ENCODE results near the gene HACL1. TPM values are rescaled to one million over a fixed set of nuclear protein-coding genes. Genes with fewer than 3 reads are reported as not detected.
"Not testable (repeated sequence)": the region's sequence is repeated elsewhere in the genome, so short reads cannot be mapped to it uniquely, and the experiment has no call there.

Gene HACL1
- total and polyA plus RNA-seq, 5 donors from 2014 or later: 35.8 to 44.8 (median 36.0) TPM

GRCh38 chr3:15623535-15624440 is 22.4 kb upstream of the HACL1 start:
- Histone ChIP-seq H3K4me1 (ENCODE audit: control insufficient read depth, insufficient read depth, low read length, poor library complexity, severe bottlenecking) (peaks cover 18% of the 10 kb centered on the region), H3K27ac (ENCODE audit: insufficient read depth, low read length, poor library complexity, severe bottlenecking) (peak overlapping the region; percentile 72), H3K9me3 (ENCODE audit: control insufficient read depth in 2 of 2, low read length in 2 of 2) (peaks cover 16 to 23% of the 10 kb centered on the region in 2 experiments), H3K27me3 (ENCODE audit: control insufficient read depth, insufficient read depth, low read length) (no peaks in the 10 kb centered on the region), H3K36me3 (ENCODE audit: control insufficient read depth, insufficient read depth, low read length) (no peaks in the 10 kb centered on the region), H3K4me3 (ENCODE audit: low read depth, low read length) (peak overlapping the region; percentile 88)
- peak overlapping the region; percentile 79 to 95 (median 84) for H3K4me3 Mint-ChIP-seq
- peak overlapping the region; percentile 91 to 98 (median 92) for H3K27ac Mint-ChIP-seq
- peaks cover 7 to 41% (median 14%) of the 10 kb centered on the region in 7 donors for H3K9me3 Mint-ChIP-seq
- no peaks in the 10 kb centered on the region for H3K27me3 Mint-ChIP-seq
- ATAC-seq (ENCODE audit: low read depth in 2 of 2) (peak; percentile 71 to 79), DNase-seq (peak in 2 of 3 donors; percentile 46 to 50)
- peaks cover 27 to 45% (median 37%) of the 10 kb centered on the region in 4 donors for H3K4me1 Mint-ChIP-seq
- peaks cover 44% of the 10 kb centered on the region for H3K36me3 Mint-ChIP-seq

- not testable (repeated sequence) for H3K27me3 ChIP-seq (ENCODE audit: control insufficient read depth, insufficient read depth, low read length); H3K27ac ChIP-seq (ENCODE audit: insufficient read depth, low read length, poor library complexity, severe bottlenecking); ATAC-seq (ENCODE audit: low read depth in 2 of 2); H3K4me3 ChIP-seq (ENCODE audit: low read depth, low read length); DNase-seq; H3K36me3 ChIP-seq (ENCODE audit: control insufficient read depth, insufficient read depth, low read length); H3K27ac Mint-ChIP-seq; H3K27me3 Mint-ChIP-seq
- H3K9me3 ChIP-seq (ENCODE audit: control insufficient read depth in 2 of 2, low read length in 2 of 2): peaks cover 16 to 23% of the 10 kb centered on the region in 2 experiments
- peaks cover 27 to 37% (median 31%) of the 10 kb centered on the region in 4 donors for H3K4me1 Mint-ChIP-seq
- peaks cover 7 to 41% (median 15%) of the 10 kb centered on the region in 7 donors for H3K9me3 Mint-ChIP-seq
- peaks cover 55% of the 10 kb centered on the region for H3K36me3 Mint-ChIP-seq
- peak overlapping the region in 1 of 4 donors; percentile 39 for H3K4me3 Mint-ChIP-seq
- peaks cover 13% of the 10 kb centered on the region for H3K4me1 ChIP-seq (ENCODE audit: control insufficient read depth, insufficient read depth, low read length, poor library complexity, severe bottlenecking)
Measured at GRCh38 chr3:15619659-15620464, 18.5 kb upstream of the HACL1 start.

- no peak overlapping the region for H3K4me3 ChIP-seq (ENCODE audit: low read depth, low read length)
- no peak overlapping the region for H3K27ac ChIP-seq (ENCODE audit: insufficient read depth, low read length, poor library complexity, severe bottlenecking)
- H3K4me1 ChIP-seq (ENCODE audit: control insufficient read depth, insufficient read depth, low read length, poor library complexity, severe bottlenecking): no peaks in the 10 kb centered on the region
- Mint-ChIP-seq H3K9me3 (peaks cover 1 to 20% (median 8%) of the 10 kb centered on the region in 7 donors), H3K36me3 (peaks cover 43% of the 10 kb centered on the region), H3K4me1 (peaks cover 10 to 28% (median 17%) of the 10 kb centered on the region in 4 donors), H3K27me3 (no peaks in the 10 kb centered on the region), H3K27ac (peak overlapping the region in 1 of 3 donors; percentile 93), H3K4me3 (no peak overlapping the region)
- H3K27me3 ChIP-seq (ENCODE audit: control insufficient read depth, insufficient read depth, low read length): no peaks in the 10 kb centered on the region
- ATAC-seq (ENCODE audit: low read depth in 2 of 2) (no peak), DNase-seq (no peak)
- H3K36me3 ChIP-seq (ENCODE audit: control insufficient read depth, insufficient read depth, low read length): no peaks in the 10 kb centered on the region
- peaks cover 12 to 17% of the 10 kb centered on the region in 2 experiments for H3K9me3 ChIP-seq (ENCODE audit: control insufficient read depth in 2 of 2, low read length in 2 of 2)
Measured at GRCh38 chr3:15616053-15616452, 14.7 kb upstream of the HACL1 start.

- Mint-ChIP-seq H3K4me3 (no peak overlapping the region), H3K27ac (no peak overlapping the region), H3K4me1 (peaks cover 10 to 28% (median 16%) of the 10 kb centered on the region in 4 donors), H3K27me3 (no peaks in the 10 kb centered on the region), H3K36me3 (peaks cover 33% of the 10 kb centered on the region), H3K9me3 (peaks cover 0 to 11% (median 8%) of the 10 kb centered on the region in 7 donors)
- peaks cover 7 to 8% of the 10 kb centered on the region in 2 experiments for H3K9me3 ChIP-seq (ENCODE audit: control insufficient read depth in 2 of 2, low read length in 2 of 2)
- no peaks in the 10 kb centered on the region for H3K36me3 ChIP-seq (ENCODE audit: control insufficient read depth, insufficient read depth, low read length)
- DNase-seq (no peak), ATAC-seq (ENCODE audit: low read depth in 2 of 2) (no peak)
- no peaks in the 10 kb centered on the region for H3K4me1 ChIP-seq (ENCODE audit: control insufficient read depth, insufficient read depth, low read length, poor library complexity, severe bottlenecking)
- no peak overlapping the region for H3K4me3 ChIP-seq (ENCODE audit: low read depth, low read length)
- no peaks in the 10 kb centered on the region for H3K27me3 ChIP-seq (ENCODE audit: control insufficient read depth, insufficient read depth, low read length)
- H3K27ac ChIP-seq (ENCODE audit: insufficient read depth, low read length, poor library complexity, severe bottlenecking): no peak overlapping the region
Measured at GRCh38 chr3:15614958-15615357, 13.6 kb upstream of the HACL1 start.

- Mint-ChIP-seq H3K4me1 (peaks cover 14 to 39% (median 20%) of the 10 kb centered on the region in 4 donors), H3K4me3 (no peak overlapping the region), H3K27ac (no peak overlapping the region), H3K27me3 (no peaks in the 10 kb centered on the region), H3K36me3 (peaks cover 32% of the 10 kb centered on the region), H3K9me3 (no peaks in the 10 kb centered on the region)
- no peak for ATAC-seq (ENCODE audit: low read depth in 2 of 2)
- H3K27ac ChIP-seq (ENCODE audit: insufficient read depth, low read length, poor library complexity, severe bottlenecking): no peak overlapping the region
- no peaks in the 10 kb centered on the region for H3K27me3 ChIP-seq (ENCODE audit: control insufficient read depth, insufficient read depth, low read length)
- H3K4me1 ChIP-seq (ENCODE audit: control insufficient read depth, insufficient read depth, low read length, poor library complexity, severe bottlenecking): no peaks in the 10 kb centered on the region
- H3K4me3 ChIP-seq (ENCODE audit: low read depth, low read length): no peak overlapping the region
- H3K9me3 ChIP-seq (ENCODE audit: control insufficient read depth in 2 of 2, low read length in 2 of 2): no peaks in the 10 kb centered on the region
- peaks cover 4% of the 10 kb centered on the region for H3K36me3 ChIP-seq (ENCODE audit: control insufficient read depth, insufficient read depth, low read length)
- DNase-seq: no peak
Measured at GRCh38 chr3:15612001-15612400, 10.6 kb upstream of the HACL1 start.

- no peak overlapping the region for H3K4me3 ChIP-seq (ENCODE audit: low read depth, low read length)
- no peak overlapping the region for H3K27ac Mint-ChIP-seq
Measured at GRCh38 chr3:15611018-15611417, 9.6 kb upstream of the HACL1 start.

GRCh38 chr3:15610082-15610759 is 8.9 kb upstream of the HACL1 start:
- no peaks in the 10 kb centered on the region for H3K27me3 Mint-ChIP-seq
- Histone ChIP-seq H3K27ac (ENCODE audit: insufficient read depth, low read length, poor library complexity, severe bottlenecking) (no peak overlapping the region), H3K27me3 (ENCODE audit: control insufficient read depth, insufficient read depth, low read length) (no peaks in the 10 kb centered on the region), H3K4me3 (ENCODE audit: low read depth, low read length) (no peak overlapping the region), H3K36me3 (ENCODE audit: control insufficient read depth, insufficient read depth, low read length) (peaks cover 5% of the 10 kb centered on the region), H3K4me1 (ENCODE audit: control insufficient read depth, insufficient read depth, low read length, poor library complexity, severe bottlenecking) (no peaks in the 10 kb centered on the region), H3K9me3 (ENCODE audit: control insufficient read depth in 2 of 2, low read length in 2 of 2) (no peaks in the 10 kb centered on the region)
- peaks cover 14 to 41% (median 23%) of the 10 kb centered on the region in 4 donors for H3K4me1 Mint-ChIP-seq
- no peak overlapping the region for H3K27ac Mint-ChIP-seq
- peaks cover 30% of the 10 kb centered on the region for H3K36me3 Mint-ChIP-seq
- ATAC-seq (ENCODE audit: low read depth in 2 of 2) (no peak), DNase-seq (no peak)
- H3K9me3 Mint-ChIP-seq: no peaks in the 10 kb centered on the region
- H3K4me3 Mint-ChIP-seq: no peak overlapping the region

More at GRCh38 chr3:15611018-15611417, 9.6 kb upstream of the HACL1 start:
- peaks cover 4% of the 10 kb centered on the region for H3K36me3 ChIP-seq (ENCODE audit: control insufficient read depth, insufficient read depth, low read length)
- ATAC-seq (ENCODE audit: low read depth in 2 of 2) (no peak), DNase-seq (no peak)
- Mint-ChIP-seq H3K36me3 (peaks cover 37% of the 10 kb centered on the region), H3K4me3 (no peak overlapping the region), H3K4me1 (peaks cover 14 to 41% (median 23%) of the 10 kb centered on the region in 4 donors), H3K9me3 (no peaks in the 10 kb centered on the region), H3K27me3 (no peaks in the 10 kb centered on the region)
- H3K27ac ChIP-seq (ENCODE audit: insufficient read depth, low read length, poor library complexity, severe bottlenecking): no peak overlapping the region
- no peaks in the 10 kb centered on the region for H3K27me3 ChIP-seq (ENCODE audit: control insufficient read depth, insufficient read depth, low read length)
- H3K4me1 ChIP-seq (ENCODE audit: control insufficient read depth, insufficient read depth, low read length, poor library complexity, severe bottlenecking): no peaks in the 10 kb centered on the region
- no peaks in the 10 kb centered on the region for H3K9me3 ChIP-seq (ENCODE audit: control insufficient read depth in 2 of 2, low read length in 2 of 2)
